ENCODE results near the gene SMAD7. TPM values are rescaled to one million over a fixed set of nuclear protein-coding genes. Genes with fewer than 3 reads are reported as not detected.
A peak's percentile ranks its signal among the peaks of the same experiment; 100 is the strongest.

Gene SMAD7
- total RNA-seq, 4 donors from 2014 or later, result 41.2 to 76.0 (median 55.2) TPM

- Histone ChIP-seq H3K27ac (no peak overlapping the region), H3K36me3 (no peaks in the 10 kb centered on the region), H3K9me3 (no peaks in the 10 kb centered on the region), H3K4me3 (no peak overlapping the region), H3K4me1 (peaks cover 0 to 53% (median 36%) of the 10 kb centered on the region in 3 donors), H3K27me3 (no peaks in the 10 kb centered on the region)
- no peak for ATAC-seq
- TF ChIP-seq POLR2A (IDR thresholded peaks at IDR 0.05) (no peak), EP300 (IDR thresholded peaks at IDR 0.05) (no peak), POLR2AphosphoS5 (IDR thresholded peaks at IDR 0.05) (no peak), CTCF (IDR thresholded peaks at IDR 0.05) (no peak)
- WGBS, 2 donors (ENCODE audit: low coverage in 1 of 2), result 100% methylated on average over 2 of the region's 4 CpGs; no CpG with 5 or more reads in 1 of the 2 donors
Measured at GRCh38 chr18:48996041-48996440, 45.3 kb upstream of the SMAD7 start.

- 90 to 93% methylated on average over 3 to 8 of the region's 20 CpGs for WGBS, 2 donors (ENCODE audit: low coverage in 1 of 2)
- H3K36me3 ChIP-seq, result no peaks in the 10 kb centered on the region
- no peak for TF ChIP-seq CTCF (IDR thresholded peaks at IDR 0.05)
- no peak for TF ChIP-seq EP300 (IDR thresholded peaks at IDR 0.05)
- no peak for TF ChIP-seq POLR2A (IDR thresholded peaks at IDR 0.05)
- TF ChIP-seq POLR2AphosphoS5 (IDR thresholded peaks at IDR 0.05), result no peak
- ATAC-seq, result no peak
- H3K4me1 ChIP-seq, result peaks cover 0 to 62% (median 40%) of the 10 kb centered on the region in 3 donors
- H3K27ac ChIP-seq, result peak overlapping the region in 3 of 4 donors; percentile 66 to 72 (median 68)
- no peaks in the 10 kb centered on the region for H3K9me3 ChIP-seq
- H3K27me3 ChIP-seq, result no peaks in the 10 kb centered on the region
- no peak overlapping the region for H3K4me3 ChIP-seq
Measured at GRCh38 chr18:48994926-48995835, 44.4 kb upstream of the SMAD7 start.

- peaks cover 0 to 63% (median 40%) of the 10 kb centered on the region in 3 donors for H3K4me1 ChIP-seq
- peak overlapping the region; percentile 27 to 72 (median 67) for H3K27ac ChIP-seq
- ATAC-seq, result peak; percentile 23
- TF ChIP-seq POLR2AphosphoS5 (IDR thresholded peaks at IDR 0.05) (peak; percentile 61), POLR2A (IDR thresholded peaks at IDR 0.05) (no peak), CTCF (IDR thresholded peaks at IDR 0.05) (no peak), EP300 (IDR thresholded peaks at IDR 0.05) (no peak)
- 12 to 16% methylated on average over 12 to 15 of the region's 15 CpGs for WGBS, 2 donors (ENCODE audit: low coverage in 1 of 2)
- no peak overlapping the region for H3K4me3 ChIP-seq
- H3K36me3 ChIP-seq, result no peaks in the 10 kb centered on the region
- no peaks in the 10 kb centered on the region for H3K9me3 ChIP-seq
- H3K27me3 ChIP-seq, result no peaks in the 10 kb centered on the region
Measured at GRCh38 chr18:48994044-48994651, 43.4 kb upstream of the SMAD7 start.

GRCh38 chr18:48993586-48993985 is 42.8 kb upstream of the SMAD7 start:
- H3K36me3 ChIP-seq, result no peaks in the 10 kb centered on the region
- no peaks in the 10 kb centered on the region for H3K27me3 ChIP-seq
- H3K27ac ChIP-seq, result peak overlapping the region; percentile 27 to 72 (median 67)
- H3K9me3 ChIP-seq, result no peaks in the 10 kb centered on the region
- no peak for ATAC-seq
- H3K4me1 ChIP-seq, result peaks cover 0 to 60% (median 38%) of the 10 kb centered on the region in 3 donors
- TF ChIP-seq CTCF (IDR thresholded peaks at IDR 0.05), result no peak
- TF ChIP-seq EP300 (IDR thresholded peaks at IDR 0.05), result no peak
- TF ChIP-seq POLR2AphosphoS5 (IDR thresholded peaks at IDR 0.05), result no peak
- WGBS, 2 donors (ENCODE audit: low coverage in 1 of 2), result 0 to 48% methylated on average over 2 to 9 of the region's 10 CpGs
- no peak overlapping the region for H3K4me3 ChIP-seq
